NCI-H345 treated with DMSO at 0.1 percent for 48 hours (cell line): ENCODE measurements around the gene IGFBP2.

Source experiments
- DNase-seq: peaks from one replicate; lab custom pipeline; 2025; ENCODE audit not compliant: unreplicated experiment; lab: John Stamatoyannopoulos, UW

Gene IGFBP2

GRCh38 chr2:216636551-216637450 lies 3.6 kb downstream of the IGFBP2 start:
- no peak for DNase-seq

GRCh38 chr2:216637472-216637871 lies 4.3 kb downstream of the IGFBP2 start:
- no peak for DNase-seq

- no peak for DNase-seq
These were observed 10.9 kb downstream of the IGFBP2 start for GRCh38 chr2:216643986-216644659.

GRCh38 chr2:216644842-216645635 lies 11.8 kb downstream of the IGFBP2 start:
- DNase-seq: no peak

- DNase-seq: no peak
These were observed 12.4 kb downstream of the IGFBP2 start for GRCh38 chr2:216645636-216645950.

- DNase-seq: no peak
These were observed 12.9 kb downstream of the IGFBP2 start for GRCh38 chr2:216646116-216646515.

GRCh38 chr2:216648105-216648504 lies 14.9 kb downstream of the IGFBP2 start:
- DNase-seq: no peak

- DNase-seq: no peak
These were observed 16.4 kb downstream of the IGFBP2 start for GRCh38 chr2:216649574-216649973.

- no peak for DNase-seq
These were observed 17.5 kb downstream of the IGFBP2 start for GRCh38 chr2:216650626-216651257.

GRCh38 chr2:216651351-216651881 lies 18.2 kb downstream of the IGFBP2 start:
- no peak for DNase-seq

- DNase-seq: no peak
These were observed 19.3 kb downstream of the IGFBP2 start for GRCh38 chr2:216652566-216652965.

GRCh38 chr2:216653093-216653799 lies 20.0 kb downstream of the IGFBP2 start:
- DNase-seq: no peak

- no peak for DNase-seq
These were observed 20.7 kb downstream of the IGFBP2 start for GRCh38 chr2:216653931-216654365.

- DNase-seq: no peak
These were observed 21.4 kb downstream of the IGFBP2 start for GRCh38 chr2:216654528-216655052.

- DNase-seq: no peak
These were observed 24.1 kb downstream of the IGFBP2 start for GRCh38 chr2:216657086-216657855.

GRCh38 chr2:216657980-216658379 lies 24.8 kb downstream of the IGFBP2 start:
- DNase-seq: no peak

- DNase-seq: no peak
These were observed 25.5 kb downstream of the IGFBP2 start for GRCh38 chr2:216658757-216659156.

- no peak for DNase-seq
These were observed 26.1 kb downstream of the IGFBP2 start for GRCh38 chr2:216659276-216659675.

GRCh38 chr2:216660496-216660895 lies 27.3 kb downstream of the IGFBP2 start:
- no peak for DNase-seq
